Activated T-cell treated with anti-CD3 and anti-CD28 coated beads, Interleukin-2, amount 50 U/mL, for 1 hour (primary cell): ENCODE results near the gene PIP4P1.
A peak's percentile ranks its signal among the peaks of the same experiment; 100 is the strongest.
"Not testable (repeated sequence)": the region's sequence is repeated elsewhere in the genome, so short reads cannot be mapped to it uniquely, and the experiment has no call there.

ENCODE experiments used
- DNase-seq: peaks from one replicate; pipeline ENCODE4 v3.0.0-alpha.2; 2020

Gene PIP4P1

GRCh38 chr14:20472536-20473169 is 11.4 kb upstream of the PIP4P1 start:
- DNase-seq = no peak

- DNase-seq = no peak
Measured at GRCh38 chr14:20470603-20470901, 9.3 kb upstream of the PIP4P1 start.

- DNase-seq = peak; percentile 58
Measured at GRCh38 chr14:20469890-20470602, 8.8 kb upstream of the PIP4P1 start.

GRCh38 chr14:20469242-20469889 is 8.1 kb upstream of the PIP4P1 start, which contains the start of gene PNP:
Gene PNP (plus strand): TSS chr14:20469406. CDS start chr14:20469525, 119 bp downstream.
- DNase-seq = peak; percentile 84

GRCh38 chr14:20468764-20469241 is 7.6 kb upstream of the PIP4P1 start:
- DNase-seq = no peak

GRCh38 chr14:20460458-20461224 is 593 bp downstream of the PIP4P1 start:
- no peak for DNase-seq

- no peak for DNase-seq
Measured at GRCh38 chr14:20458031-20458789, 3.0 kb downstream of the PIP4P1 start.

GRCh38 chr14:20456971-20457370 is 4.3 kb downstream of the PIP4P1 start:
- DNase-seq = no peak

GRCh38 chr14:20455355-20456300 is 5.6 kb downstream of the PIP4P1 start:
- DNase-seq = no peak

- DNase-seq = peak; percentile 94
Measured at GRCh38 chr14:20454516-20455354, 6.5 kb downstream of the PIP4P1 start, which contains the start of the genes APEX1 and OSGEP. Gene APEX1 (plus strand): TSS chr14:20455226. CDS start chr14:20455646, 420 bp downstream. Gene OSGEP (minus strand): TSS chr14:20454812. CDS start chr14:20454683, 129 bp downstream.

- not testable (repeated sequence) for DNase-seq
Measured at GRCh38 chr14:20452831-20453230, 8.4 kb downstream of the PIP4P1 start.

- DNase-seq = no peak
Measured at GRCh38 chr14:20446889-20447288, 14.3 kb downstream of the PIP4P1 start.

GRCh38 chr14:20443650-20444049 is 17.6 kb downstream of the PIP4P1 start:
- DNase-seq = not testable (repeated sequence)

- DNase-seq = no peak
Measured at GRCh38 chr14:20441461-20441860, 19.8 kb downstream of the PIP4P1 start.

GRCh38 chr14:20440882-20441281 is 20.4 kb downstream of the PIP4P1 start:
- no peak for DNase-seq

GRCh38 chr14:20440465-20440864 is 20.8 kb downstream of the PIP4P1 start:
- no peak for DNase-seq

GRCh38 chr14:20438664-20439063 is 22.6 kb downstream of the PIP4P1 start:
- no peak for DNase-seq

- no peak for DNase-seq
Measured at GRCh38 chr14:20436363-20436755, 24.9 kb downstream of the PIP4P1 start.

GRCh38 chr14:20435582-20436362 is 25.5 kb downstream of the PIP4P1 start, which contains the start of gene KLHL33:
Gene KLHL33 (minus strand): TSS chr14:20436166. CDS start chr14:20435811, 355 bp downstream.
- DNase-seq = no peak
